OCI-M1 (cell line): ENCODE data around the gene FOS.
A peak's percentile ranks its signal among the peaks of the same experiment; 100 is the strongest.
"Not testable (repeated sequence)": the region's sequence is repeated elsewhere in the genome, so short reads cannot be mapped to it uniquely, and the experiment has no call there.

Source experiments
- DNase-seq: peaks from one replicate; lab custom pipeline; 2025; lab: John Stamatoyannopoulos, UW

Gene FOS

DNA sequence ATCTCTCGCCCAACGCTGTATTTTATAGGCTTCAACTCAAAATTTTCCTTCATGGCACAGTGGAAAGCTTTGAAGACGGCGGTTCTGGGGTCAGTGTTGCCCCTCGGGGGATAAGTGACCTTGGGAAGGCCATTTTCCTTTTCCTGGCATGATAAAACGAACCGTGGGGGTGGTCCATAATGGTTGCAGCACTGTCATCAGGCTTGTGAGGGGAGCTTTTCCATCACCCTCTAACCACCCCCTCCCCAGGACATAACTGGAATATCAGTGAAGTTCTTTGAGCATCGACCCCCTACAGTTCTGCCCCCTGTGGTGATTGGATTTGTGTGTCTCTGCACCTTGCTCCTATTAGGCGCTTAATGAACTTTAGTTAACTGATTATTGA is 16.0 kb downstream of the FOS start:
- peak; percentile 43 for DNase-seq

- peak; percentile 47 for DNase-seq
Measured at GRCh38 chr14:75295061-75295461, 16.4 kb downstream of the FOS start.

DNA sequence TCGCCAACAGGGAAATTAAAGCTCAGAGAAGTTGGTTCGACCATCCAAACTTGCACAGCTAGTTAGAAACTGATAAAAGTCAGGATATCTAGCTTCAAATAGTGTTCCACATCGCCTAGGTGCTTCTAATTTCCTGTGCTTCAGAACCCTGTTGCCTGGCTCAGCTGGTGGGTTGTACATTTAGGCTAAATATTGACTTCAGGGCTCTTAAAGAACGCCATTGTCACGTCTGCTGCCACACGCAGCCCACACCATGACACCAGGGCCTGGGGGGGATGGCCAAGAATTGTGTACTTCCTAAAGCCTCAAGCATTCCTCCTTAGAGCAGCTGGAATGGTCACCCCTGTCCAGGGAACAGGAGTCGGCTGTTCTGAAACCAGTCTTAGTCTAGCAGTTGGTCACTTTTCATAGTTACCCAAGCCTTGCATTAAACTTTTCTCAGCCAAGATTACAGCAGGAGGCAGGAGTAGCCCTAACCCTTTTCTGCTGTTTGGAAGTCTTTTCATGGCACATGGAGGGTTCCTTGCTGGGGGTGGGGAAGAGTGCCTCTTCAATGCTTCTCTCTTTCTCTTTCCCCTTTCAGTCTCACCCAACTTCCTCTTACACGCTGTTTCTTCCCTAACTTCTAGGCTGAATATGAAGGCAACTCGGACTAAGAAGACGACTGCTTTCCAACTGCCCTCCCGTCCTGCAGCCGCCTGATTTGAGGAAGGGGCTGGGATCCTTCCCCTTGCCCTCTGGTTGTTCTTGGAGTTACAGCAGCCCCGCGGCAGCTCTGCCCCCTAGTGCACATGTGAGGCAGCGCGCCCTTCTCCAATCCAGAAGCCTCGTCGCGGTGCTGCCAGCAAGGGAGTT is 17.1 kb downstream of the FOS start:
- DNase-seq, result peak; percentile 86

DNA sequence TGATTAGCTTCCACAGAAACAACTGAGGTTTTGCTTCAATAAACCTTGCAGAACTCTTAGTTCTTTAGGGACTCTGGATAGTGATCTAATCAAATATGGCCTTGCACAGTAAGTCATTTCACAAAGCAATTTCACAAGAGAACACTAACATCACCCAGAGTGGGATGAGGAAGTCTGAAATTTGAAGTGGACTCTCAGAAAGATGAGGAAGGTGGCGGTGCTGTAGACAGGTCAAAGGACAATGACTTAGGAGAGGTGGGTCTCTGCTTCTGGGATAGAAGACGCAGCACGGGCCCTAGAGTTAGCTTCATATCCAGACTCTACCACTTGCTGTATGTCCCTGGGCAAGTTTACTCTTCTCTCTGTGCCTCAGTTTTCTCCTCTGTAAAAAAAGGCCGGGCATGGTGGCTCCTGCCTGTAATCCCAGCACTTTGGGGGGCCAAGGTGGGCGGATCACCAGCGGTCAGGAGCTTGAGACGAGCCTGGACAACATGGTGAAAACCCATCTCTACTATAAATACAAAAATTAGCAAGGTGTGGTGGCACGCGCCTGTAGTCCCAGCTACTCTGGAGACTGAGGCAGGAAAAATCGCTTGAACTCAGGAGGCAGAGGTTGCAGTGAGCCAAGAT is 18.9 kb downstream of the FOS start:
- DNase-seq, result peak; percentile 15

GRCh38 chr14:75298187-75298965 is 19.7 kb downstream of the FOS start:
- no peak for DNase-seq

DNA sequence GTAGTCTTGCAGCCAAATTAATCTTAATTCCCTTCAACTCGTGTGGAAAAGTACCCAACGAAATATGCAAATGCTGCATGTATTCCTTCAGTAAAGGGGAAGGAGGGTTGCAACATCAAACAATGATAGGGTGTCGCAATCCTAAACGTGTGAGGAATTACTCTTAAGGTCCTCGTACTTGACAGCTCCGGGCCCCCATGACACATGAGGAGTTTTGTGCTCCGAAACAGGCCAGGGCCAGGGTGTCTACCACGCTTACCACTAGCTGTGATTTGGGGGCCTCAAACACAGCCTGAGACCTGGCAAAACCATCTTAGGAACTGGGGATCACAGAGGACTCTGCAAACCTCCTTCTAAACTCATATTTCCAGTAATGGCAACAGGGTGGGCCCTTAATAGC is 20.4 kb downstream of the FOS start:
- peak; percentile 59 for DNase-seq

DNA sequence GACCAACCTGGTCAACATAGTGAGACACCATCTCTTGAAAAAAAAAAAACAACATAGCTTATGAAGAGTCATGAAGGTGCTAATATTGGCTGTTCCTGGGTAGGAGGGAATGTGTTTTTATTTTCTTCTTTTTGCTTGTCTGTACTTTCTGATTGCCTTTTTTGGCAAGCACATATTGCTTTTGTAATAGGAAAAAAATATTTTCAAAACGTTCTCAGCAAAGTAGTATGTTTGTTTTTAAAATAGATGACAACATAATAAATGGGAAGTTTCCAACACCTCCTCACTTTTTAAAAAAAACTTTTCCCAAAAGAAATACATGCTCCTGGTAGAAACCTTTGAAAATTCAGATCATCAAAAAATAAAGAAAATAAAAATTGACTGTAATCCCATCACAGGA is 20.9 kb downstream of the FOS start:
- no peak for DNase-seq

DNA sequence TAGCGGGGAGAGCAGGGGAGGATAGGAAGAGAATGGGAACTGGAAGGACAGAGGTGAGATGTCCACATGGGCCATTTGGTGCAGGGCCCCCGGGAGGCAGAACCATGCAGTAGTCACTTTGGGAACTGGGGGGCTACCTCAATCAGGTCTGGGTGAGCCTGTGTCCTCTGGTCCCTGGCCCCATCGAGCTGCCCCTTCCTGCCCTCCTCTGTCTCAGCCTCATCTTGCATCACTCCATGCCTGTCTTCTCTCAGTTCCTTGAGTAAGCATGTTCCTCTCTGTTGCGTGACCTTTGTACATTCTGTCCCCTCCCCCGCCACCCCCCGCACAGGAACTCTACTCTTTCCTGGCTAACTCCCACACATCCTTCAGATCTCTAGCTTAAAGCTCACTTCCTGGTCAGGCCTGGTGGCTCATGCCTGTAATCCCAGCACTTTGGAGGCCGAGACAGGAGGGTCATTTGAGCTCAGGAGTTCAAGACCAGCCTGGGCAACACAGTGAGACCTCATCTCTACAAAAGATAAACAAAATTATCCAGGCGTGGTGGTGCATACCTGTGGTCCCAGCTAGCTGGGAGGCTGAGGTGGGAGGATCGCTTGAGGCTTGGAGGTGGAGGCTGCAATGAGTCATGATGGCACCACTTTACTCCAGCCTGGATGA is 23.2 kb downstream of the FOS start:
- peak; percentile 76 for DNase-seq

GRCh38 chr14:75303381-75303789 is 24.8 kb downstream of the FOS start:
- DNase-seq, result peak; percentile 78

DNA sequence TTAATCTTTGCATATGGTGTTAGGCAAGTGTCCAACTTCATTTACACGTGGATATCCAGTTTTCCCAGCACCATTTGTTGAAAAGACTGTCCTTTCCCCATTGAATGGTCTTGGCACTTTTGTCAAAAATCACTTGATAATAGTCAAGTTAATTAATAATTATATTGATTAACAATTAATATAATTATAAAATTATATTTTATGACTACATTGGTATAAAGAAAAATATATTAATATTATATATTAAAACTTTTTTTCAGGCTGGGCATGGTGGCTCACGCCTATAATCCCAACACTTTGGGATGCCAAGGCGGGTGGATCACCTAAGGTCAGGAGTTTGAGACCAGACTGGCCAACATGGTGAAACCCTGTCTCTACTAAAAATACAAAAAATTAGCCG is 27.8 kb downstream of the FOS start:
- DNase-seq, result not testable (repeated sequence)

GRCh38 chr14:75306927-75307699 is 28.5 kb downstream of the FOS start:
- DNase-seq, result peak; percentile 45

- peak; percentile 78 for DNase-seq
Measured at GRCh38 chr14:75307700-75308379, 29.2 kb downstream of the FOS start.

DNA sequence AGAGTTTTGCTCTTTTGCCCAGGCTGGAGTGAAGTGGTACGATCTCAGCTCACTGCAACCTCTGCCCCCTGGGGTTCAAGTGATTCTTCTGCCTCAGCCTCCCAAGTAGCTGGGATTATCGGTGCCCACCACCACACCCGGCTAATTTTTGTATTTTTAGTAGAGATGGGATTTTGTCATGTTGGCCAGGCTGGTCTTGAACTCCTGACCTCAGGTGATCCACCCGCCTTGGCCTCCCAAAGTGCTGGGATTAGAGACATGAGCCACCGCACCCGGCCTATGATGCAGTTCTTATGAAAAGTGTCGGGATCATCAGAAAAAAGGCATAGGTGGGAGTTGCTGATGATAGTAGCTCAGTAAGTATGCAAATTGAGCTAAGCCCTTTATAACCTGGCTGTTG is 30.4 kb downstream of the FOS start:
- DNase-seq, result not testable (repeated sequence)

GRCh38 chr14:75309561-75309960 is 30.9 kb downstream of the FOS start:
- not testable (repeated sequence) for DNase-seq

- no peak for DNase-seq
Measured at GRCh38 chr14:75310295-75311111, 31.9 kb downstream of the FOS start.

DNA sequence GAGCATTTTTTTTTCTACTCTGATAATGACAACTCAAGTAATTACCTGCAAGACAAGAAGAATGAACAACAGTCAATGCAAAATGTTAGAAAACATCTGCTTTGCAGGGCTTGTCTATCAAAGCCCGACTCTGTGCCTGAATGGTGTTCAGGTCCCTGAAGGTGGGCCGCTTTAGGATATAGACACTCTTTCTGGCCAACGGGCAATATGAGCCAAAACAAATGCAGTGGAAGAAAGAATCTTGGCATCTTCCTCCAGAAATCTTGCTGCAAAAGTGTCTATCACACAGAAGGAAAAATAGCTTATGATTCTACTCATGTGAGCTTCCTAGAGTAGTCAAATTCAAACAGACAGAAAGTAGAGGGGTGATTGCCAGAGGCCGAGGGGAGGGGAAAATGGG is 32.7 kb downstream of the FOS start:
- DNase-seq, result no peak

GRCh38 chr14:75312341-75312740 is 33.7 kb downstream of the FOS start:
- DNase-seq, result no peak

DNA sequence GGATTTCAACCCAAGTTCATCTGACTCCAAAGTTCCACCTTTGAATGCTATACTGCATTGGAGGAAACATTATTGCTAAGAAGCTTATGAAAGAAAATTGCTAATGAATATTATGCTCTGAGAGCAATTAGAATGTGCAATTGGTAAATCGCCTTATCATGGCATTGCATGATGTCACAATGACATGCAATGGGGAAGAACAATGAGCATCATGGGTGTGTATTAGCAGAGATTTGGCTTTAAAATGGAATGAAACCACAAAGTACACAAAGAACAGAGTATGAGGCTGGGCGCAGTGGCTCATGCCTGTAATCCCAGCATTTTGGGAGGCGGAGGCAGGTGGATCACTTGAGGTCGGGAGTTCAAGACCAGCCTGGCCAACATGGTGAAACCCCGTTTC is 34.7 kb downstream of the FOS start:
- no peak for DNase-seq

GRCh38 chr14:75315144-75315543 is 36.5 kb downstream of the FOS start:
- DNase-seq, result peak; percentile 10

DNA sequence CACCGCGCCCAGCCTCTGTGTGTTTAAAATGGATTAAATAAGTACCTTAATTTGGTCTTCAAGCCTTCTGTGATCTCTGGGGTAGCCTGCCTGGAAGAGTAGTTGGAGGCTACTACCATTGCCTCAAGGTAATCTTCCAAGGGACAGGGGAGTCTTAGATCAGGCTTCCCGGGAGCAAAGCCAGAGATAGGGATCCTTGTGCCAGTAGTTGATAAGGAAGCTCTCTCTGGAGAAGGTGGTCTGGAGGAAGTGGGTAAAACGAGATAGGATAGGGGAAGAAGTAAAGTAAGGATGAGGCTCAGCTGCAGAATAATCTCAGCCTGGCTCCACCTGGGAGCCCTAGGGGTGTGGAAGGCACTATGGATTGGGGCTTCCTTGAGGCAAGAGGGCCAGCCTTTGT is 38.5 kb downstream of the FOS start:
- DNase-seq, result no peak
